Measurements from ENCODE around the gene KIAA0825.

KIAA0825 gene

DNA sequence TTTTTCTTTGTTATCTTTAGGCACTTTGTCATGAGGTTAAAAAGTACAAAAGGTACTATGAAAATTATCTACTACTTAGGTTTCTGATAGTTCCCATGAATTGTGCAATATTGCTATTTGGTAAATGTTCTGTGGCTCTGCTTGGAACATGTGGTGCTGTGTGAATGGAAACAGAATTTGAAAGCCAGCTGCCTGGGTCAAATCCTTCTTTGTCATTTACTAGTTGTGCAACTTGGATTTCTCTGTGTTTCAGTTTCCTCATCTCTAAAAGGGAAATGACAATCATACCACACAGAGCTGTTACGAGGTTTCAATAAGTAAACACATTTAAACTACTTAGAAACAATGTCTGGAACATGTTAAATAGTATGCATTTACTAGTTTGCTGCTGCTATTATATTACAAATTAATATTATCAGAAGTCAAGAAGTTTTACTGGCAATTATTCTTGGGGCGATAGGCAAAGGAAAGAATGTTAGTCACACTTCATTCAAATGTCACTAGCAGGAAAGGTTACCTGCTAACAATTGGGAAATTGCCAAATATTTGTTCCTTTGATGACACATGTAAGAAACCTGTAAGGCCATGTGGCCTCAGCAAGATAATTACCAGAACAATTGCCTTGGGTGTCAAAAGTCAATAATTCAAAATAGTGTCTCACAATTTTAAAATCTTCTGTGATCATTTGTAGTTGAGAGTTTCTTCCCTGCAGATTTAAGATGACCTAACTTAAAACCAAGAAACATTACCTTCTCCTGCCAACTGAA lies 184.8 kb downstream of the KIAA0825 start:
- DNase-seq (ENCODE audit: low read depth, low spot score): peak; percentile 14

DNA sequence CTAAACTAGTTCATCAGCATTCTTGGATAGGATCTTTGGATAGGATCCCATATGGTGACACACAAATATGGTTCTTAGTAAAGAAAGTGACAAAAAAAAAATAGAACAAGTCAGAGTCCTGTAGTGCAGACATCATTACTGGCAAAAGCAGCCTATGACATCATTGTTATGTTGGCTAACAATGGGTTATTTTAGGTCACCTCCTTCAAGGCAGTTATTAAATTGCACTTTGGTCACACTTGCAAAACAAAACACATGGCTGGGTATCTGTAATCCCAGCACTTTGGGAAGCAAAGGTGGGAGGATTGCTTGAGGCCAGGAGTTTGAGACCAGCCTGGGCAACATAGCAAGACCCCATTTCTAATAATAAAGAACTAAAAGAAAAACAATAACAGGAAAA lies 185.9 kb downstream of the KIAA0825 start:
- DNase-seq (ENCODE audit: low read depth, low spot score): peak; percentile 19

DNA sequence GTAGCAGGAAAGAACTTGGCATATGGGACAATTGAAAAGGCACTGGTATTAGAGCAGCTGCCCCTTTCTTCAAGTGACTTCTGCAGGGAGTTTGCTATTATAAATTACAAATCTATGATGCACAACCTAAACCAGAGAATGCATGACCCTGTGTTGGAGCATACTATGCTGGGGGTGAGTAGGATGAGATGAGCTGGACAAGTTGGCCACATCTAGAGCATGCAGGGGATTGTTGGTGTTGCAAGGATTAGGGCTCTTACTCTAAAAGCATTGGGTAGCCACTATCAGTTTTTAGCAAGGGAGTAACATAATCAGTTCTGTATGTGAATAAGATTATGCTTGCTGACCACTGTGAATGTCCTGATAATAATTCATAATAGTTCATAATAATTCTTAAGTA lies 186.7 kb downstream of the KIAA0825 start:
- no peak for DNase-seq (ENCODE audit: low read depth, low spot score)

DNA sequence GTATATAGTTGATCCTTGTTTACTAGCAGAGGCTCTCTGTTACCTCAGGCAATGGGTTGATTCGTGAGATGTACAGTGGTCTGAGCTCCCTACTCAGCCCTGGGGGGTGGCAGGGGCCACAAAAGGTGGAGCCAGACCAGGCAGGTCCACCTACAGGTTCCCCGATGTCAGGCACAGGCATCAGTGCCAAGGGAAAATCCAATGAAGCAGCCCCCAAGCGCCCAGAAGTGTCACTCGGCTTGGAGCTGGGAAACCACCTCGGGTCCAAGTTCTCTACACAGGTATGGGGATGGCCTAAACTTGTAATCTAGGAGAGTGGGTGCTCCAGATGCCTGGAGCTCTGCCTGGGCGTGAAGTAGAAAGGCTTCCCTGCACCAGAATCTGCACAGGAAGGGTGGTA lies 188.8 kb downstream of the KIAA0825 start:
- DNase-seq (ENCODE audit: low read depth, low spot score): no peak

DNA sequence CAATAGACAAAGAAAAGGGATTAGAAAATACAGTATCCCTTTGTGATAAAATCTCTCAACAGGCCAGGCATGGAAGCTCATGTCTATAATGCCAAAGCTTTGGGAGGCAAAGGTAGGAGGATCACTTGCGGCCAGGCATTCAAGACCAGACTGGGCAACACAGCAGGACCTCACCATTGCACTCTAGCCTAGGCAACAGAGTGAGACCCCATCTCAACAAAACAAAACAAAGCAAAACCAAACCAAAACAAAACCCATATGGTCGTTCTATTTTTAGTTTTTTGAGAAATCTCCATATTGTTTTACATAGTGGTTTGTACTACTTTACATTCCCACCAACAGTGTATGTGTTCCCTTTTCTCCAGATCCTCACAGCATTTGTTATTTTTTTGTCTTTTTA lies 193.0 kb downstream of the KIAA0825 start:
- DNase-seq (ENCODE audit: low read depth, low spot score): no peak

DNA sequence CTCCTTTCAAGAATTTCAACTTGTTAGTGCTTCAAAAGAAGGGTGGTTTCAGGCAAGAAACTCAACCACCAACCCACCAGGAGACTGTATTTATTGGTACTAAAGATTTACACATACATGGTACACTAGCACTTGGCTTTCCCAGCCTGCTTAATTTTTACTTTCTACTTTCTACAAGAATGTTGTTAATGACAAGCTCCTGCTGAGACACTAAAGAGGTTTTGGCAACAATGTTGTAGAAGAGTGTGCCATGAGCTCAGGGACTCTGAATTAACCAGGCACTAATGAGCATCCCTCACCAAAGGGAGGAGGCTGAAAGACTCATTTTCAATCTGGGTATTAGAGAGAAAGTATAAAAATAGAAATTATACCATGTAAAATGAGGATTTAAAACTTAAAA lies 195.0 kb downstream of the KIAA0825 start:
- peak; percentile 52 for DNase-seq (ENCODE audit: low read depth, low spot score)

DNA sequence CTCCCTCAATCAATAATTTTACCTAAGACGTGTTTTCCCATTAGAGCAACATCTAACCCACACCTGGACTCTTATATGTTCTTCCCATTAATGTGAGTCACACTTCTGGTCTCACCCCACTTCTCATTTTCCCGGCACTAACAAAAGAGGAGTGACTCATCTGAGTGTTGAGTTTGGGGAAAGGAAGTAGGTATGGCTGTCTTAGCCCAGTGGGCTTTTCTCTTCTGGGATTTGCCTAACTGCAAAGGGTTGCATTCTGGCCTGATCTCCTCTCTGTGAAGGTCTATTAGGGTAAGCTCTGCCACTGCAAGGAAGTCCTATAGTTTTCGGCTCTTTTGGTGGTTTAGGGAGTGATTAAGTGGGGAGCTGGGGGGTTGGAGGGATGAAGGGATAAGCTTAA lies 195.6 kb downstream of the KIAA0825 start:
- peak; percentile 68 for DNase-seq (ENCODE audit: low read depth, low spot score)

DNA sequence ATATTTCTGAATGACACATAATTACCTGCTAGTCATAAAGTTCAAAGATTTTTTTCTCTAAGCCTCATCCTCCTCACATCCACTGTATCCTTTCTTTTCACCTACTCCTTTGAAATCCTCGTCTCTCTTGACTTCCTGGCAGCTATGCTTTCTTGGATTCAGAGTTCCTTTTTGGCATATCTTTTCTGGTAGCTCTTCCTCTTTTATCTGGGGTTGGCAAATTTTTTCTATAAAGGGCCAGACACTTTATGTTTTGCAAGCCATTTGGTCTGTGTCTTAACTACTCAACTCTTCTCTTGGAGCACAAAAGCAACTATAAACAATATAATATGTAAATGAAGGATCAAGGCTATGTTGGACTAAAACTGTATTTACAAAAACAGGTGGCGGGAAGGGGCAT lies 197.5 kb downstream of the KIAA0825 start:
- DNase-seq (ENCODE audit: low read depth, low spot score): no peak

DNA sequence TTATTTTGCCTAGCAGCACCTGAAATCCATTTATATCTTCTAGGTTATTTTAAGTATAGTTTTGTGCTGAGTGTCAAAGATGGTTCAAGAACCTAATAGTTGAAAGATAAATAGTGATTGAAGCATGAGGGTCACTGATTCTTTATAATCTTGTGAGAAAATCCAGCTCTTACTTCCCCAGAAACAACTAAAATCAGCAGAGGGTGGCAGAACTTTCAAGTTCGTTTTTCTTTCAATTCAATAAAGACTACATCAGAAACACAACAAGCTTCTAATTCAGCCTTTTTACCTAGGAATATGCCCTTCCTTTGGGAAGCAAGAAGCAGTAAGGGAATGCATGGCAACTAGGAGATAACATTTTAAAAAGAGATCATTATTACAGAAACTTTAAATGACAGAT lies 202.6 kb downstream of the KIAA0825 start:
- DNase-seq (ENCODE audit: low read depth, low spot score): no peak

DNA sequence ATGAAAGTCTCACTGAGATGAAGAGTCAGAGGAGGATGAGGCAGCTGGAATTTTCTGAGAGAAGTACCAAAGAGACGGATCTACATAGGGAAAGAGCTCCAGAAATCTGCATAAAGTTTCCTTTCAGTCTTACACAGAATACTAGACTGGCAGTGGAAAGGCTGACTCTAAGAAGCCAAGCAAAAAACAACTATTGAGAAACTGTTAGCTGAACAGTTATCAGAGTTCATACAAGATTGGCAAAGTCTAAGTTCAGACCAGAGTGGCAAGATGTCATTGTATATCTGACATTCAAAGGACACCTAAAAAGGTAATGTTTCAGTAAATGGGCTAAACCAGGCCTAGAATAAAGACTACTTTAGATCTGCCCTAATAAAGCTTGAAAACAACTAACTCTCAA lies 209.0 kb downstream of the KIAA0825 start:
- no peak for DNase-seq (ENCODE audit: low read depth, low spot score)

DNA sequence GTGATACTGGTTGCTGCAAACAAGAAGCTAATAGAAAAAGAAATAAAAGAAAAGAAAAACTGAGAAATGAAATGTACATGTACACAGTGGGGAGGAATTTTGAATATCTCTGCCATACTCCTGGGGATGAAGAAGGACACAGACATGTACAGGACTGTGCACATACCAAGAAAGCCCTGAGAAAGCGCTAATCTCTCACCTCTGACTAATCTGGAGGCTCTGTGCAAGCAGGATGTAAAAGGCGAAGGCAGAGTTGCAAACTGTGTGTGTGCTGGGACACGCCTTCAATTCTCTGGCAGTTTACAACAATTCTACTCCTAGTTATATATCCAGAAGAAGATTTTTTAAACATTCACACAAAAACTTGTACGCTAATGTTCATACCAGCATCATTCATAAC lies 211.4 kb downstream of the KIAA0825 start:
- DNase-seq (ENCODE audit: low read depth, low spot score): peak; percentile 5

DNA sequence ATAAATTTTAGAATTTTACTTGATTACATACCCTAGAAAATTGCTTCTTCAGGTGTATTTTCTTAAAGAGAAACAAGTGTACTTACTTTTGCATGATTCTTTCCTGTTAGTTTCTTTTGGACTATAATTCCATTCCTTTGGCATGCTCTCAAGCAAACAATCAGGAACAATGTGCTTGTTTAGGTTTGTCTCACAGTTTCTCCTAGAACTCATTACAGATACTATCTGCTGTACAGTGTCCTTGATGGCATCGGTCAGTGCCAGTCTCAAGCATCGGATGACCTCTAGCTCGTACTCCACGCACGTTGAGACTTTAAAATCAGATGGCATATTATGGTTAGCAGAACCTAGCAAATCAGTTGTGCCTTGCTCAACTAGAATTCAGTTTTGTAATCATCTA lies 214.9 kb downstream of the KIAA0825 start:
- peak; percentile 11 for DNase-seq (ENCODE audit: low read depth, low spot score)

DNA sequence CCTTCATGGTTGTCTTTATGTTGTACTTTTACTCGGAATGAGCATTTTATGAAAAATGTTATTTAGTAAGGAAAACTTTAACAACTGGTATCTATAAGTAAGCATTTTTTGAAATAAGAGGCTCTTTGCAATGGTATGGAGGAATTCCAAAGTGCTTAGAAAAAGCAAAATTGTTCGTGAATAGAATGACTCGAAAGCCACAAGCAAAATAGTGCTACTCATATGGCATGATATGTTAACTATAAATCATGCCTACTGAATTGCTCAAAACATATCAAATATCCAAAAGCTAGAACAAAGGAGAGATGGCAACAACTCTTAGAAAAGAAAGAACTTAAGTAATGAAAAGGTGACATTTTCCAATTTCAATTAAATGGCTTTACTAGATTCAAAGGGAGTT lies 216.3 kb downstream of the KIAA0825 start:
- peak; percentile 2 for DNase-seq (ENCODE audit: low read depth, low spot score)

DNA sequence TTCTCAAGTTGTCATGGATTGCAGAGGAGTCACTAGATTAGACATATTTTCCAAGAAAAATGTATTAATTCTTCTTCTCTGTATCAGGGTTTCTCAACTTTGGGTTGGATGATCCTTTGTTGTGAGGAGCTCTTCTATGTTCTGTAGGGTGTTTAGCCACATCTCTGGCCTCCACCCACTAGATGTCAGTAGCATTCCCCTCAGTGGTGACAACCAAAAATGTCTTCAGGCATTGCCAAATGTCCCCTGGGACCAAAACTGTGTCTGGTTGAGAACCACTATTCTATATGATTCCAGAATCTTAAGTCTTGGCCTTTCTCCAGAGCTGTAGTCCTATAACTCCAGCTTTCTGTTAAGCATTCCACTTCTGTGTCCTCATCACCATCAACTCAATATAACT lies 220.9 kb downstream of the KIAA0825 start:
- DNase-seq (ENCODE audit: low read depth, low spot score): no peak

DNA sequence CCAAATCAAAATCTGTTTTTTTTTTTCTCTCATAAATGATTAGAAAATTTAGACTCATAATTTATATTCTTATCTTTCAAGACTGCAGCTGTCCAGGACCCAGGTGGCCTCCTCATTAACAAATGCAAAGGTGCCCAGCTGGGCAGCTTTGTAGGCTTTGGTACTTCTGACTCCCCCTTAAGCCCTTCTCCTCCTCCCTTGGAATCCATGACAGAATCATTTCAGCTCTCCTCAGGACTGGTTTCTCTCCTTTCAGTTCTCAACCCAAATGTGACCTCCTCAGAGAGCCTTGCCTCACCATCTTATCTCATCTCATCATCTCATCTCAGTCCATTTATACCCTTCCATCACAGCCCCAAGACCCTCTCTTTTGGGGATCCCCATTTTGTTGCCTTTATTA lies 221.7 kb downstream of the KIAA0825 start:
- no peak for DNase-seq (ENCODE audit: low read depth, low spot score)

DNA sequence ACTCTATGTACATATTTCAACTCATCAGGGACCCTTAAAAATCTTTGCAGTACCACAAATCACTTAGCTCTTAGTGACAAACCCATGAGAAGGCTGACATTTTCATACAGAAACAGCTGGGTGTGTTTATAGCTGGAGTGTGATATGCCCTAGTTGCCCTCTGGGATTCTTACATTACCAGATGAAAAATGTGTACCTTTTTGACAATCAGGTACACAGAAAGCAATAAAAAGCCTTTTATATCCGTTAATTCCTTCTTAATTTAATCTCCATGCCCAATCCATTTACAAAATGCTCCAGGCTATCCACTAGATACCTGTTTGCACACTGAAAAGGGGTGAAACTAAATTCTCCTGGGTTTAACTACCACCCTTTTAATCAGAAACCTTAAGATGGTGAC lies 222.9 kb downstream of the KIAA0825 start:
- no peak for DNase-seq (ENCODE audit: low read depth, low spot score)

DNA sequence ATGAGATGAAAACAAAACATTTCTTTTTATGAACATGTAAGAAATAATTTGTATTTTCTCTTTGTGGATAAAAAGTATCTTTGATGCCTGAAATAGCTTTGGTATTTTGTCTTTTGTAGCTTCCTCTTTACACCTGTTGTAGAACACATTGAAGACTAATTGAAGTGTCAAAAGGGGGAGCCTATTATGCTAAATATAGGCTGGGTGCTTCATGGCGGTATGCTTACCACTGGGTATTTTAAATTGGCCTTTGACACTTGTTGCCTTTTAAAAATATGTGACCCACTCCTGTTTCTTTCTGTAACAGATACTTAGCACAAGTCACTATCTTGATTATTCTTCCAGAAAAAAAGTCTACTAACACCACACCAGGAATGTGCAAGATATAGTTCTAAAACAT lies 226.4 kb downstream of the KIAA0825 start:
- no peak for DNase-seq (ENCODE audit: low read depth, low spot score)

DNA sequence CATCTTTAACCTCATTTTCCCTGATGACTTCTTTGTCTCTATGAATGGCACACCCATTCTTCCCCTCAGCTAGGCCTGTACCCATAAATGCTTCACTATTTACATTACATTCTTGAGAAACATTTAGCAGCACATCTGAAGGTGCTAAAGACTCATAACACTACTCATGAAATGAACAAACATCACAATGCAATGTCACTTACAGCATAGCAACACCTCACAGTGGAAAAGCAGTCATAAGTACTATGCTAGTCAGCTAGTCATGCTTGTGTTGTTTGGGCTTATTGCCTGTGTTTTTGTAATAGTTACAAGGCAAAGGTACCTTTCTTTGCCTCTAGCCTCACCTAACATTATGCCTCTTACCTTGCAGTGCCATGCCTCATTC lies 228.9 kb downstream of the KIAA0825 start:
- DNase-seq (ENCODE audit: low read depth, low spot score): no peak

DNA sequence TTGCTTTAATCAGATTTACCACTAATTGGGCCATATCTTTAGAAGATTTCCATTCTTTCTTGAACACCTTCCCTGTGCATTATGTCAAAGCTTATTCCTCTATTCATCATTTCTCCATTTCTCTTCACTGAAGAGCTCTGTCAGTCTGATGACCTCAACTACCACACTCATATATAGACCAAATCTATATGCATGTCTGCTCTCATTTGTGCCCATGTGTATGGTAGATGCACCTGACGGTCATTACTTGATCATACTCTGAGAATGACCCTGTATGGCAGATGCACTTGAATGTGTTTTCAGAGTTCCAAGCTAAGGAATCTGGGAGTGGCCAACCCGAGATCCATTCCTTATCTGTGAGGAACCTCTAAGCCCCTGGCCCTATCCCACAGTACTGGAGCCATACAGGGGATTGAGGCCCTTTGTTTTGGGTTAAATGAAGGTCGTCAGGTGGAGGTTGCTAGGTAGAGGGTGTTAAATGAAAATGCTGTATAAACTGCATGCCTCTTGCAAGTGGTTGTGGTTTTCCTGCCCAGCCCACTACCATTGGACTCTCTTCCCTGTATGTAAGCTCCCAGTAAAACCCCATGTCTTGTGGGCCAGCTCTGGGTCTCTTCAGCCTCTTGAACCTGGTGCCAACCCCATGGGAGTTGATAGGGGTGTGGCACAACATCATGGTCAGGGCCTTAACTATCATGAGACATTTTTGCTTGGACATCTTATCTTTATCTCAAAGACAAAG lies 229.5 kb downstream of the KIAA0825 start:
- no peak for DNase-seq (ENCODE audit: low read depth, low spot score)

DNA sequence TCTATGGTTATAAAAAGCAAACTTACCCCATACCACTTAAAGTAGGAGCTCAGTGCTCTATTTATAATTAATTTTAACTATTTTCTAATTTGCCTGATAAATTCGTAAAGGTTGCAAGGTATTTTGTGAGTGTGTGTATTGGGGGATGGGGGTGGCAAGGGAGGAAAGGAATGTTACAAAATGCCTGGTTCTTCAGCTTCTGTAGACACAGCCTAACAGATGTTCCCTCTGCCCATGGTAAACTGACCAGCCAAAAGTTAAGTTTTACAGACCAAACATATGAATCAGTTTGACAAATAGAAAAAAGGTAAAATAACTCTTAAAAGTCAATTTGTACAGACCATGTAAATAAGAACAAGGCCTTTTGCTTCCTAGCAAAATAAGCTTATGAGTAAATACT lies 232.6 kb downstream of the KIAA0825 start:
- DNase-seq (ENCODE audit: low read depth, low spot score): no peak

DNA sequence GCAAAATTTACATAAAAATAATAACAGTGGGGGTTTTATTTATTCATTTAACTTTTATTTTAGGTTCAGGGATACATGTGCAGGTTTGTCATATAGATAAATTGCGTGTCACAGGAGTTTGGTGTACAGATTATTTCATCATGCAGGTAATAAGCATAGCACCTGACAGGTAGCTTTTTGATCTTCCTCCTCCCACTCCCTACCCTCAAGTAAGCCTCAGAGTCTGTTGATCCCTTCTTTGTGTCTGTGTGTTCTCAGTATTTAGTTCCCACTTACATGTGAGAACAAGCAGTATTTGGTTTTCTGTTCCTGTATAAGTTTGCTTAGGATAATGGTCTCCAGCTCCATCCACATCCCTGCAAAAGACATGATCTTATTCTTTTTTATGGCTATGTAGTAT lies 240.3 kb downstream of the KIAA0825 start:
- DNase-seq (ENCODE audit: low read depth, low spot score): no peak

DNA sequence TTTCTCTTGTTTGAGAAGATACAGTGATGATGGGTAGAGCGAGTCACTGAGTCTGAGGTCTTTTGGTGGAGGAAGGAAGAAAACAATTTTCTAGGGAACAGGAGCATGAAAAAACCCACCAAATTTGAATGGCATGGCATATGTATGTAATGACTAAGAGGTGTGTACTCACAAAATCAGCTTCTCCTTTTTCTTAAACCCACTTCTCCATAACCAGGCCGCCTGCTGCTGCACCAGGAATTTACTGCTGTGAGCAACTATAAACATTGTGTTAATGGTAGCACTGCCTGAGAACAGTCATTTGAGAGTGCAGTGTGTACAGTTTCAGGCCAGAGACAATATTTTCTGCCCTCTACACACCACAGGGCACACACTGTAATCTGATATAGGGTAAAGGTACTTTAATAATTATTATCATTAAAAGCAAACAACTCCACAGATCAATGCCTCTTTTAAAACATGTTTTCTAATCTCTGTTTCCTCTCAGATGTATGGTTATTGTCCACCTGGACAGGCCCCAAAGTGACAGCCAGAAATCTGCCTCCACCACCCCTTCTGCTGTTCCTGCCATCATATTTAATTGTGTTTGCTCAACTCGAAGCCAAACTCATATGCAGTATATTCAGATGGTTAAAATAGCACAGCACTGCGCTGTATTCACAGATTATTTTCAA lies 241.6 kb downstream of the KIAA0825 start:
- peak; percentile 18 for DNase-seq (ENCODE audit: low read depth, low spot score)

DNA sequence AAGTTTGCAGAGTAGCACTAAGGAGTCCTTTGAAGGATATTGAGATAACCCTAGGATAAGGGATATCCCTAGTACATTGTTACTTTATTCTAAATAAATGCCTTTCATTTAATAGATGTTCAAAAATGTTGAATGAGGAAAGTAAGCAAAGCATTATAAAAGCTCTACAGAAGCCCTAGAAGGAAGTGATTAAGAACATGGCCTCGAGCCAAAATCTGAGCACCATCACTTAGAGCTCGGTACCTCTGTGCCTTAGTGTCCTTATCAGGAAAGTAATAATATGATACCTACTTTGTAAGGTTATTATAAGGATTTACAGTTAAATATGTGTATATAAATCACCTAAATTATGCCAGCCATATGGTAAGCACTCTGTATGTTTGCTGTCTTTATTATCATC lies 242.6 kb downstream of the KIAA0825 start:
- peak; percentile 9 for DNase-seq (ENCODE audit: low read depth, low spot score)

All from astrocyte of the hippocampus (primary cell).